HG03060 (cell line): ENCODE data around the gene TMEM139.
"Not testable (repeated sequence)": the region's sequence is repeated elsewhere in the genome, so short reads cannot be mapped to it uniquely, and the experiment has no call there.

ENCODE experiments used
- ATAC-seq: cut with Tn5 transposase; IDR thresholded peaks from one replicate; pipeline ENCODE4 v1.9.1; 2021; ENCODE audit warnings: low read depth, moderate number of reproducible peaks; ENCODE audit not compliant: unreplicated experiment

TMEM139 gene

DNA sequence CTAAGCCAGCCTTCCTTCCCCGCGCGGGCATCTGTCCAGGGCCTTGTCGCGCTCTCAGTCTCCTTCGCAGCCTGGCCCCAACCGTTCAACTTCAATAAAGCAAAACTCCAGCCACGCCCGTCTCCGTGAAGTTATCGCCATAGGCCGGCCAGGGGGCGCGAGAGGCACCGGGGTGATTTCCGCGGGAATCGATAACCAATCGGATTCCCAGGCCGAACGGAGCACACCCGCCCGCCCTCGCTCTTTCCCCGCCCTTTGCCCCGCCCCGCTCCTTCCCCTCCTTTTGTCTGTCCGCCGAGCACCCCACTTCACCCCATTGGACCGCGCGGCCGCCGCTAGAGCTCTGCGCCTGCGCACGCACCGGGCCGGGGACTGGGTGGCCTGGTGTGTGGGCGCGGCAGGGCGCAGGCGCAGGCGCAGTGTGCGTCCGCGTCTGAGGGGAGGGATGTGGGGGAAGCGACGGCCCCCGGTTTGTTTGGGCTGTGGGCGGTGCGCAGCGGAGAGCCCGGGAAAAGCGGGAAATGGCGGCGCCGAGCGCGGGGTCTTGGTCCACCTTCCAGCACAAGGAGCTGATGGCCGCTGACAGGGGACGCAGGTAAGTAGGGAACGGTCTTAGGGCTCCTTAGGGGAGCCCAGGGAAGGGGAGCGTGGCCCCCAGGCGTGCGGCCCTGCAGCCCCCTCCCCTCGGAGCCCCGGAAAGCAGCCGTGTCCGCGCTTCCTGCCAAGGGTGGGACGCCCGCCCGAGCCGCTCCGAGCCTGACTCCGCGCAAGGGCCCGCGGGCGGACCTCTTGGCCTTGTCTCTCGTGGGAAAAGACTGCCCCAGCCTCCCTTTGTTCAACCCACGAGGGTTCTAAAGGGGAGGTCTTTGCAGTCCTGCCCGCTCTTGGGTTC lies 3.4 kb downstream of the TMEM139 start, which contains the start of gene CASP2:
Gene CASP2 (plus strand): TSS at position 417 of the 892 bp plus-strand sequence. CDS start 105 bp downstream, at position 522.
- peak; percentile 69 for ATAC-seq

DNA sequence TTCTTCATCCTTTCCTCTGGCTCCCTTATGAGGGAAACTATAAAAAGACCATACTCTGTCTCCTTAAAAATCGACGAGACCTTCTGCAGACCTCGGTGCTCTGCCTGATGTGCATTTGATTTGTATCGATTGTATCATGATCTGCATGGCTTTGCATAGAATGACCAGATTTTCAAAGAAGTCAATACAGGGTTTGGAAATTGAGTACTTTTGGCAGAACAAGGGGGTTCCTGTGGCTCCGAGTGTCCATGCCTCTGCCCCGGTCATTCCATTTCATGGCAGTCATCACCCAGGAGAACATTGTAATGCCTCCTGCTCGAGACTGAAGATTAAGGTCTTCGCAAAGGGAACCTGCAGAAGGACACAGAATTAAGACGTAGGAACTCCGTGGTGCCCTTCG lies 4.1 kb downstream of the TMEM139 start:
- ATAC-seq = no peak

DNA sequence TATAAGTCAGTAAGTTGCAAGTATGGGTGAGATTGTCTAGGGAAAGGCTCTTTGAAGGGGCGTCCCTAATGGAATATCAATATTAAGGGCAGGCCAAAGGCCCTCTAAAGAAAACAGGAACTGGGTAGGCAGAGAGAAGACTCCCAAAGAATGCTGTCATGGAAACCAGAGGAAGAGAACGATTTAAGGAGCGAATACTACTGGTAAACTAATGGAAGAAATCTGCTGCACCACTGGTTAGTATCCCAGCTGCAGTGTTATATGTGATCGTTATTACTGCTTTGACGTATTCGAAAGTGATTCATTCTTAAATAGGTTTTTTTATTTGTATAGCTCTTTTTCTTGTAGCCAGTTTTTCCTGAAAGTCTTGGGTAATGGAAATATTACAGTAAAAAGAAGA lies 4.7 kb downstream of the TMEM139 start:
- no peak for ATAC-seq

DNA sequence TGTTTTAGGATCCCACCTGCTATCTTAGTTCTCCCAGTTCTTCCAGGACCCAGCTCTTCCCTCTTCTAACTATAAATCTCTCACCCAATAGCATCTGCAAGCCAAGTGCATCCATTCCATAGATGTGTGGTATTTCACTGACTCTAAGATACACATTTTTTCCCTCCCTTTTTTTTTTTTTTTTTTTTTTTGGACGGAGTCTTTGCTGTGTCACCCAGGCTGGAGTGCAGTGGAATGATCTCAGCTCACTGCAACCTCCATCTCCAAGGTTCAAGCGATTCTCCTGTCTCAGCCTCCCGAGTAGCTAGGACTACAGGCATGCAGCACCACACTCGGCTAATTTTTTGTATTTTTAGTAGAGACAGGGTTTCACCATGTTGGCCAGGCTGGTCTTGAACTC lies 5.1 kb downstream of the TMEM139 start:
- not testable (repeated sequence) for ATAC-seq

DNA sequence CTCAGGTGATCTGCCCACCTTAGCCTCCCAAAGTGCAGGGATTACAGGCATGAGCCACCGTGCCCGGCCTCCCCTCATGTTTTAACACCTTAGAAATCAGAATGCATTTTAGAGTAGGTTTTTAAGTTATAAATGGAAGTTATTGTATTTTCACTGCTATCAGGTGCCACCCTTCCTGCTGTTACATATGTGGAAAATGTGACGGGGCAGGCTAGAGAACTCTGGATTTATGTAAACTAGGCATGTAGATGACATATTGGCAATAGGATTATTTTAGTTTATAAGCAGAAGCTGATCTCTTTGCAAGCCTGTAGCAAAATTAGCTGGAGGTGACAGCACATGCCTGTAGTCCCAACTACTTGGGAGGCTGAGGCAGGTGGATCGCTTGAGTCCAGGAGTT lies 5.5 kb downstream of the TMEM139 start:
- no peak for ATAC-seq

DNA sequence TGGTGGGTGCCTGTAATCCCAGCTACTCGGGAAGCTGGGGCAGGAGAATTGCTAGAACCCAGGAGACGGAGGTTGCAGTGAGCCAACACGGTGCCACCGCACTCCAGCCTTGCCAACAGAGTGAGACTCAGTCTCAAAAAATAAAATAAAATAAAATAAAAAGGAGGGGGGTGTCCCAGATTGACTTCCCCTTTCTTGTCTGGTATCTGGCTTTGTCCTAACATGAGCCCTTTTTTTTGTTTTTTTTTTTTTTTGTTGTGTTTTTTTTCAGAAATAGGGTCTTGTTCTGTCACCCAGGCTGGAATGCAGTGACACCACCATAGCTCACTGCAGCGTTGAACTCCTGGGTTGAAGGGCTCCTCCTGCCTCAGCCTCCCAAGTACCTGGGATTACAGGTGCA lies 8.1 kb downstream of the TMEM139 start:
- ATAC-seq = no peak

DNA sequence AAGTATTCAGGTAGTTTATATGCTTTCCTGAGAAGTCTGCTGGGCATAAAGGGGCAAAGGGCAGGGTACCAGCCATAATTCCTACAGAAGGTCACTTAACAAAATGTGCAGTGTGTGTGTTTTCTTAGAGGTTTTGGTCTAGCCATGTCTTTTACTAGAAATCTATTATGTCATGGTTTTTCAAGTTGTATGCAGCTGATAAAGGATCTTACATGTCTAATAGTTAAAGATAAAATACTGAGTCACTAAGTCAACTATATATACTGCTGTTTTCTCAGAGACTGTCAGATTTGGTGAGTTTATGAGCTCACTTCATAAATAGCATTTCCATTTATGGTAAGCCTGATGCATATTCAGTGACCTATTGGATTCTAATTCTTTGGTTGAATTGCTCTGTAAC lies 11.1 kb downstream of the TMEM139 start:
- no peak for ATAC-seq

GRCh38 chr7:143296686-143297085 lies 11.9 kb downstream of the TMEM139 start:
- no peak for ATAC-seq

DNA sequence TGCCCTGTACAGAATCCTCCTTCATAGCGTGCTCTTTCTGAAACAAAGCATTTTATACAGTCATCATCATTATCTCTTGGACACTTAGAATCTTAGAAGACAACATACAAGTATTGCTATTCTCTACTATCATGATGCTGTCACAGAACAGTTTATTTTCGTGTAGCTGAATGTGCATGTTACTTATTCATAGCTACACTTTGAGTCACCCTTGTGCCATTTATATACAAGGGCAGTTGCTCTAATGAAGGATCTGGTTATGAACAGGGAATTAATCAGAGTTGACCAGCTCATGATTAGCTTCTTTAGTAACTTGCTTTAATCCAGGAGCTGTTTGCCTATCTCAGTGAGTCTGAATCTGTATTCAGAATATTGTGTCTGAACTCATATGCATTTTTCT lies 14.6 kb downstream of the TMEM139 start:
- ATAC-seq = no peak

GRCh38 chr7:143299840-143300239 lies 15.1 kb downstream of the TMEM139 start:
- no peak for ATAC-seq

- ATAC-seq = no peak
Measured at GRCh38 chr7:143300959-143301935, 16.5 kb downstream of the TMEM139 start.

GRCh38 chr7:143303733-143304132 lies 19.0 kb downstream of the TMEM139 start:
- no peak for ATAC-seq

DNA sequence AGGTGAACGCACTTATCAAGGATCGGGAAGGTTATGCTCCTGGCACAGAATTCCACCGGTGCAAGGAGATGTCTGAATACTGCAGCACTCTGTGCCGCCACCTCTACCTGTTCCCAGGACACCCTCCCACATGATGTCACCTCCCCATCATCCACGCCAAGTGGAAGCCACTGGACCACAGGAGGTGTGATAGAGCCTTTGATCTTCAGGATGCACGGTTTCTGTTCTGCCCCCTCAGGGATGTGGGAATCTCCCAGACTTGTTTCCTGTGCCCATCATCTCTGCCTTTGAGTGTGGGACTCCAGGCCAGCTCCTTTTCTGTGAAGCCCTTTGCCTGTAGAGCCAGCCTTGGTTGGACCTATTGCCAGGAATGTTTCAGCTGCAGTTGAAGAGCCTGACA lies 20.2 kb downstream of the TMEM139 start:
- no peak for ATAC-seq

- ATAC-seq = no peak
Measured at GRCh38 chr7:143305423-143306070, 20.8 kb downstream of the TMEM139 start.

GRCh38 chr7:143308632-143309031 lies 23.9 kb downstream of the TMEM139 start:
- ATAC-seq = no peak

GRCh38 chr7:143314127-143314526 lies 29.4 kb downstream of the TMEM139 start:
- no peak for ATAC-seq

DNA sequence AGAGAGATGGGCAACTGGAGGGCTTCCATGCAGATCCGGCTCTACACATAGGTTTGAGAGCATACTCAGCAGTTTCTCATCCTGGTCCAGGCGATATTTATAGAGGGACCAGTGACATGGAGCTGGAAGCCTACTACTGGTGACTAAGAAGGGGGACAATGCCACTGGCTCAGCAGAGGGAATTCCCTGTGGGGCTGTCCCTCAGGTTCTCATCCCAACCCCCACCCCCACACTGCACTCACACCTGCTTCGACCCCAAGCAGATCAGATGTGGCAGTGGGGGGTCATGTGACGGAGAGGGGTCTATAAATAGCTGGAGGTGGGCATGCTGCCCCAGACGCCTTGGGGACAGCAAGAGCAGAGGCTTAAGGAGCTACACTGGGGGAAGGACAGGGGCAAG lies 31.0 kb downstream of the TMEM139 start, which contains the start of gene CLCN1:
Gene CLCN1 (plus strand): TSS at position 336 of the 400 bp plus-strand sequence. CDS start 102 bp downstream, outside the sequence.
- no peak for ATAC-seq

GRCh38 chr7:143316492-143316891 lies 31.7 kb downstream of the TMEM139 start:
- ATAC-seq = no peak

DNA sequence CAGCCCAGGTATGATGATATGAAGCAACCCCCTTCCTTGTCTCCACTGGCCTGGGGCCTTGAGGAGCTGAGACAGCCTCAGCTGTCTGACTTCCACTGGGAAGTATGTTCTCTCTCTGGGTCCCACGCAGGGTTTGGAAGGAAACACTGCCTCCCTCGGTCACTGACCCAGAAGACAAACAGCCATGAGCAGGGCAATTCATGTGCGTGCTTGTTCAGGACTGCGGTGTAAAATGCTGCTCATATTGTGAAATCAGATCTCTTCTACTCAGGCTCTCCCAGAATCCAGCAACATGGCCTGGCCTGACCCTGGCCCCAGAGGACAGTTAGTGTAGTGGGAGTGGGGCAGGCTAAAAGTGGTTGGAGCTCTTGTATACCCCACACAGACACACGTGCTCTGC lies 33.9 kb downstream of the TMEM139 start:
- no peak for ATAC-seq

DNA sequence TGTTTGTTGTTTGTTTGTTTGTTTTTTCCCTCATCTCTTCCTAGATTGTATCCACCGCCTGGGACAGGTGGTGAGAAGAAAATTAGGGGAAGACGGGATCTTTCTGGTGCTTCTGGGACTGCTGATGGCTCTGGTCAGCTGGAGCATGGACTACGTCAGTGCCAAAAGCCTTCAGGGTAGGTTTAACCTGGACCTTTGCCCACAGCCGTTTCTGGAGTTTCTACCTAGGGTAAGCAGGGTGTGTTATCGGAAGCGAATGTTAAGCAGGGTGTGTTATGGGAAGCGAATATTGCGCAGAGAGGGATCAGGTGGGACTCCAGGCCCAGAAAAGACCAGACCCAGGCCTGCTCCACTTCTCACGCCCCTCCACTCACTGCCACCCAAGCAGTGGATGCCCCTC lies 35.9 kb downstream of the TMEM139 start:
- ATAC-seq = no peak

- ATAC-seq = no peak
Measured at GRCh38 chr7:143321242-143321641, 36.5 kb downstream of the TMEM139 start.
